ENCODE data around the gene TNS1.

GRCh38 chr2:217969588-217969987 is 33.2 kb downstream of the TNS1 start:
- no peak for TF ChIP-seq CTCF (IDR thresholded peaks at IDR 0.05)
- TF ChIP-seq POLR2A (IDR thresholded peaks at IDR 0.05), result no peak

All from thyroid gland (tissue), 4 donors.